Right lobe of liver (tissue), 6 donors: ENCODE measurements around the gene ARMH1. TPM values are rescaled to one million over a fixed set of nuclear protein-coding genes. Genes with fewer than 3 reads are reported as not detected.

ENCODE experiments used
- ATAC-seq, 4 donors: fragments of 200-7000 bp; cut with Tn5 transposase; one replicate each; pipeline ENCODE4 v1.9.1; 2020; ENCODE audit warnings: mild to moderate bottlenecking in 4 of 4, moderate library complexity in 4 of 4
- DNase-seq, 3 donors: peaks; one replicate each; pipeline ENCODE4 v3.0.0-alpha.2; 2020
- H3K27ac ChIP-seq, 3 donors: fragments of 200-600 bp; one replicate each; pipeline ENCODE4 v1.8.0; 2022
- H3K27me3 ChIP-seq, 2 donors: fragments of 200-600 bp; one replicate each; pipeline ENCODE4 v1.8.0; 2022
- H3K36me3 ChIP-seq, 4 donors: fragments of 200-600 bp; sonication (generic) in 1 of 4; one replicate each; pipeline versions ENCODE4 v1.5.1 to v1.8.0; 2017 to 2022; ENCODE audit warnings: control low read depth in 1 of 4
- H3K4me1 ChIP-seq, 4 donors: fragments of 200-600 bp; sonication (generic) in 1 of 4; one replicate each; pipeline versions ENCODE4 v1.5.1 to v1.8.0; 2017 to 2022; ENCODE audit warnings: control low read depth in 1 of 4
- H3K4me3 ChIP-seq, 3 donors: fragments of 200-600 bp; one replicate each; pipeline ENCODE4 v1.8.0; 2022
- H3K9me3 ChIP-seq, 4 donors: fragments of 200-600 bp; sonication (generic) in 1 of 4; one replicate each; pipeline versions ENCODE4 v1.5.1 to v1.8.0; 2017 to 2022; ENCODE audit warnings: control low read depth in 1 of 4
- CTCF ChIP-seq, 4 donors: fragments of 200-600 bp in 3 of 4; fragments of 450-650 bp in 1 of 4; IDR thresholded peaks; one replicate each; pipeline versions ENCODE4 v1.5.1 to v1.8.0; 2016 to 2022; ENCODE audit warnings: antibody characterized with exemption in 4 of 4, mild to moderate bottlenecking in 2 of 4
- POLR2A ChIP-seq: fragments of 450-650 bp; IDR thresholded peaks from one replicate; pipeline ENCODE4 v1.6.1; 2017; ENCODE audit warnings: antibody characterized with exemption, mild to moderate bottlenecking
- WGBS: methylation state at CpG from one replicate; pipeline ENCODE4 v1.1.6; 2018; ENCODE audit warnings: low coverage, low lambda C conversion rate; ENCODE audit not compliant: insufficient coverage; ENCODE audit errors: missing lambda C conversion rate; 5-methylcytosine and 5-hydroxymethylcytosine counted together
- intact Hi-C, 2 donors: fragments of 100-400 bp; cut with DNase I; formaldehyde crosslinking; loops; one replicate each; pipeline versions ENCODE4 v1.11.2 to v1.14.1; 2022
- total RNA-seq, 6 experiments: library from RNA; depleted of rRNA in 2 of 6; stranded (reverse); fragments of >200 nt in 2 of 6; fragmentation: NEBNext Ultra II Directional in 3 of 6; extraction: Animal tissue kit (Norgen Biotek cat#: 25700) in 3 of 6; gene quantifications; one replicate each; pipeline versions ENCODE4 v1.1.0 to v1.2.4, GENCODE V29; 2016 to 2023
- donor health status: DM: no; HTN: yes; CAD: no.
- donor health status: DM: no; HTN: no; CAD: no.
- donor health status: DM: no; HTN: no; CAD: no.
- donor health status: DM: no; HTN: yes; CAD: no.
- donor health status: DM: no; HTN: yes; CAD: no.

ARMH1 gene
- total RNA-seq, 6 experiments from 2014 or later: 2.7 to 18.4 (median 5.2) TPM

DNA sequence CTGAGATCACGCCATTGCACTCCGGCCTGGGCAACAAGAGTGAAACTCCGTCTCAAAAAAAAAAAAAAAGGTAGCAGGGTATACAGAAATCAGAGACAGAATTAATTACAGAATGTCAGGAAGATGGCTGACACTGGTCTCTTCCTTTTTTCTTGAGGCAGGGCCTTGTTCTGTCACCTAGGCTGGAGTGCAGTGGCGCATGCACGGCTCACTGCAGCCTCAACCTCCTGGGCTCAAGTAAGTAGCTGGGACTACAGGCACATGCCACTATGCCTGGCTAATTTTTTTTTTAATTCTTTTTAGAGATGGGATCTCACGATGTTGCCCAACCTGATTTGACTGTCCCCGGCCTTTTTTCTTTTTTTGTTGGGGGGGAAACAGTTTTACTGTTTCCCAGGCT lies 40.0 kb downstream of the ARMH1 start:
- H3K36me3 ChIP-seq: no peaks in the 10 kb centered on the region
- DNase-seq: no peak
- no peak overlapping the region for H3K27ac ChIP-seq
- peaks cover 0 to 3% (median 0%) of the 10 kb centered on the region in 4 donors for H3K4me1 ChIP-seq
- intact Hi-C loops: no loop called here
- no peak for TF ChIP-seq CTCF (IDR thresholded peaks at IDR 0.05)
- TF ChIP-seq POLR2A: no peak
- H3K4me3 ChIP-seq: no peak overlapping the region
- ATAC-seq: peak in 3 of 4 donors; percentile 11 to 26 (median 17)
- WGBS: 63% methylated on average over 3 of the region's 7 CpGs
- H3K9me3 ChIP-seq: no peaks in the 10 kb centered on the region
- H3K27me3 ChIP-seq: no peaks in the 10 kb centered on the region

DNA sequence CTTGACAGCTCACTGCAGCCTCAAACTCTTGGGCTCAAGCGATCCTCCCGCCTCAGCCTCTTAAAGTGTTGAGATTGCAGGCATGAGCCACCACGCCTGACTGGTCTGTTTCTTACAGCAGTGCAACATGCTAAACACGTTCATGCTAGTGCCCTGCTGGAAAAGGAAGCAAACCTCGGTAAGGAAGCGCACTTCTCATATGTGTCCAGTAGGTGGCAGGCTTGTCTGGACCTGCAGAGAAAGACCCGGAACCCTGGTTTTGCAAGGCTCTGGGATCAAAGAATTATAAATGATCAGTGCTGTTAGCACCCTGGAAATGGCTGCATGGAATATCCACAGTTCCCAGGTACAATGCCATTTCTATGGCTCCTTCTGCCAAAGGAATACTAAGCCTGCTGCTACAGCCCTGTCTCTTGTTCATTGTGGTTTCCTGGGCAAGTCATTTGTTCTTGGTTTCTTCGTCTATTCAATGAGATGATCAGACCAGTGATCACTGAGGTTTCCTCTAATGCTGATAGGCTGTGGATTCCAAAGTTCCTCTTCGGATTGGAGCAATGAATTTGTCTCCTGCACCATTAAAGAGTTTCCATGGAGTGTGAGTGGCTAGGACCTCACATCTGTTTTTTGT lies 40.5 kb downstream of the ARMH1 start:
- H3K4me1 ChIP-seq: peaks cover 0 to 3% (median 0%) of the 10 kb centered on the region in 4 donors
- H3K4me3 ChIP-seq: no peak overlapping the region
- TF ChIP-seq POLR2A: no peak
- peak; percentile 79 to 96 (median 91) for TF ChIP-seq CTCF (IDR thresholded peaks at IDR 0.05)
- H3K36me3 ChIP-seq: no peaks in the 10 kb centered on the region
- H3K27ac ChIP-seq: no peak overlapping the region
- WGBS: 9% methylated on average over 5 of the region's 9 CpGs
- H3K9me3 ChIP-seq: no peaks in the 10 kb centered on the region
- peak; percentile 96 to 98 (median 98) for ATAC-seq
- intact Hi-C loops: no loop called here
- no peaks in the 10 kb centered on the region for H3K27me3 ChIP-seq
- peak in 2 of 3 donors; percentile 48 to 74 for DNase-seq

DNA sequence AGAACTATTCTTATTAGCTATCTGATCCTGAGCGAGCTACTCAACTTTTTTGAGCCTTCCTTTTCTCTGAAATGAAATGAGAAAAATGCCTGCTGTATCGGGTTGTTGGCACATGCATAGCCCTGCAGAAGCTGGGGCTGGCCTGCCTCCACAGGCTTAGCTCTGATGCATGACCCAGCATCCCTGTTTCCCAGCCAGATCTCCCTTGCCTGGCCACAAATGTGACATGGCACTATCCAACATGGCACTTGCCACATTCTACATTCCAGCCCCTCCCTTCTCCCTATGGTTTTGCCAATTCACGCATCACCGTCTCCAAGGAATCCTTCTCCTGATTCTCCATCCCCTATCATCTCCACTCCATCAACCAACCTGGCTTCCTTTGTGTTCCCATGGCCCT lies 42.6 kb downstream of the ARMH1 start:
- intact Hi-C loops: no loop called here
- Histone ChIP-seq H3K4me3 (no peak overlapping the region), H3K36me3 (no peaks in the 10 kb centered on the region), H3K4me1 (peaks cover 0 to 3% (median 0%) of the 10 kb centered on the region in 4 donors), H3K27ac (no peak overlapping the region), H3K27me3 (no peaks in the 10 kb centered on the region), H3K9me3 (no peaks in the 10 kb centered on the region)
- no peak for ATAC-seq
- TF ChIP-seq POLR2A: no peak
- no peak for TF ChIP-seq CTCF (IDR thresholded peaks at IDR 0.05)
- WGBS: 82% methylated on average over 4 of the region's 4 CpGs
- DNase-seq: no peak

DNA sequence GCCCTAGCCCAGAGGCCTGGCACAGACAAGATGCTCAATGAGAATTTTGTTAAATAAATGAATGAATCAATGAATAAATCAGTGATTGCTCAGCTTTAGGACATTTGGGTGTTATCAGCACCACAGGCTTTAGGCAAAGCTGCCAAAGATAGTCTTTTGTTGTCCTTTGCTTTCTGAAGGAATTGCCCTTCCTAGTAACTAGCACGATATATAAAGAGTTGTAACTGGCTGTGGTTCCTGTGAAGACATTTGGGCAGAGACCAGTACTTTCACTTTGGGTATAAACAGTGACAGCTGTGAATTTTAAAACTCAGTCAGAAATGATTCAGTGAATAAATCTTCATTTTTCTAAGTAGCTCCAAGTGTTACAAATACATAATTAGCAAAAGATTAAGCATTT lies 43.1 kb downstream of the ARMH1 start:
- H3K27ac ChIP-seq: no peak overlapping the region
- no peak for DNase-seq
- H3K36me3 ChIP-seq: no peaks in the 10 kb centered on the region
- H3K4me1 ChIP-seq: peaks cover 0 to 3% (median 0%) of the 10 kb centered on the region in 4 donors
- 50% methylated on average over 1 of the region's 1 CpG for WGBS
- no peak for TF ChIP-seq POLR2A
- no peak for TF ChIP-seq CTCF (IDR thresholded peaks at IDR 0.05)
- H3K4me3 ChIP-seq: no peak overlapping the region
- intact Hi-C loops: no loop called here
- no peaks in the 10 kb centered on the region for H3K27me3 ChIP-seq
- H3K9me3 ChIP-seq: no peaks in the 10 kb centered on the region
- no peak for ATAC-seq
